Measurements from ENCODE around the gene GCLC.

The GCLC gene

GRCh38 chr6:53447865-53448264 lies 97.0 kb downstream of the GCLC start:
- H3K36me3 ChIP-seq (ENCODE audit: insufficient read depth, low read length), result no peaks in the 10 kb centered on the region
- no peaks in the 10 kb centered on the region for H3K4me1 ChIP-seq (ENCODE audit: insufficient read depth, low read length)
- H3K9ac ChIP-seq (ENCODE audit: low read depth, low read length), result no peak overlapping the region
- 0 out of 2 replicates have a peak, but pooled peaks cover 7% of the 10 kb centered on the region for H3K9me3 ChIP-seq (ENCODE audit: control insufficient read depth, insufficient read depth, low read length)
